Measurements from ENCODE around the gene BORCS5.
"Not testable (repeated sequence)": the region's sequence is repeated elsewhere in the genome, so short reads cannot be mapped to it uniquely, and the experiment has no call there.

The BORCS5 gene

DNA sequence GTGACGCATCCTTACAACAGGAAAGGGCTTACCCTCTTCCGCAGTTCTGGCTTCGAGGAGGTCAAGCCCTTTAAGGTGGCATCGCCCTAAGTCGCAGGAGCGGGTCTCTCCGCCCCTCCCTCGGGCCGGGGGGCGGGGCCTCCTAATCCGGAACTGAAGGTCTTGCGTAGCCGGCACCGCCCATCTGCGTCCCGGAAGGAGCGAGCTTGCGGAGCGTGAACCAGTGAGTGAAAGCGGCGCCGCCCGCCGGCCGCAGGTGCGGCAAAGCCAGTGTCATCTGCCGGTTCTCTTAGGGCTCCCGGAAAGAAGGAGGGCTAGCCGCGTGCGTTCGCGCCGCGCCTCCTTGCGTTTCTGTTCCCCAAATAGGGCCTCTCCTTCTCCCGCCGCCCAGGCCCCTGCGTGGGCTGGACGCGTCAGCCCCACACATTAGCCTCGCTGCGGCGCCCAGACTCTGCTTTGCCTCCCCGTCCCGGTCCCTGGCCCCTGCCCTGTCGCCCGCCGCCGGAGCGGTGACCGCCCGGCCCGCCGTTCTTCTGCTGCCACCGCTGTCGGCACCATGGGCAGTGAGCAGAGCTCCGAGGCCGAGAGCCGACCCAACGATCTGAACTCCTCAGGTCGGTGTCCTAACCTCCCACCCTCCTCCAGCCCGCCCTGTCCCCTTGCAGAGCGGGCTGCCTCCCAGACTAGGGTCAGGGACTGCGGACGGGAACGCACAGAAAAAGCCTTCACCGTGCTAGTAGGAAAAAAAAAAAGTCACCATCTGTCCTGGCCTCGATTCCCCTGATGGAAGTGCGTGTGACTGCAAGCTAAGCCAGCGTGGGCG, at the start of gene BORCS5:
TSS of gene BORCS5 (plus strand) at position 183 of the 823 bp plus-strand sequence. CDS start at position 557, 374 bp downstream.
- peak; percentile 96 for DNase-seq

DNA sequence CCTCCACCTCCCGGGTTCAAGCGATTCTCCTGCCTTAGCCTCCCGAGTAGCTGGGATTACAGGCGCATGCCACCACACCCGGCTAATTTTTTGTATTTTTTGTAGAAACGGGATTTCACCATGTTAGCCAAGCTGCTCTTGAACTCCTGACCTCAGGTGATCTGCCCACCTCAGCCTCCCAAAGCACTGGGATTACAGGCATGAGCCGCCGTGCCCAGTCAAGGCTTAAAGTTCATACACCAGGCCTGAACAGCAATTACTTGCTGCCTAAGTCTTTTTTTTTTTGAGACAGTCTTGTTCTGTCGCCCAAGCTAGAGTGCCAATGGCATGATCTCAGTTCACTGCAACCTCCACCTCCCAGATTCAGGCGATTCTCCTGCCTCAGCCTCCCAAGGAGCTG, 46.2 kb upstream of the BORCS5 start:
- DNase-seq, result not testable (repeated sequence)

DNA sequence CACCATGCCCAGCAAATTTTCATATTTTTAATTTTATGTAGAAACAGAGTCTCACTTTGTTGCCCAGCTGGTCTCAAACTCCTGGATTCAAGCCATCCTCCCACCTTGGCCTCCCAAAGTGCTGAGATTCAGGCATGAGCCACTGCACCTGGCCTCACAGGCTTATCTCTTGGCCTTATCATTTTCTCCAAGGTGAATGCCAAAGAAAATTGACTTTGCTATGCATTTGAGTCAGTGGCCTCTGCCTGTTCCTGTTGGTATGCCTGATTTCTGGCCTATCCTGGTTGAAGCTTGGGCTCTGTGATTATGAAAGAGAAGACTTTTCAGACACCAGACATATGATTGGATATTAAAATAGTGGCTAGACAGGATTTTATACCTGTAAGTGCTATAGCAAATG, 41.0 kb upstream of the BORCS5 start:
- DNase-seq, result no peak

DNA sequence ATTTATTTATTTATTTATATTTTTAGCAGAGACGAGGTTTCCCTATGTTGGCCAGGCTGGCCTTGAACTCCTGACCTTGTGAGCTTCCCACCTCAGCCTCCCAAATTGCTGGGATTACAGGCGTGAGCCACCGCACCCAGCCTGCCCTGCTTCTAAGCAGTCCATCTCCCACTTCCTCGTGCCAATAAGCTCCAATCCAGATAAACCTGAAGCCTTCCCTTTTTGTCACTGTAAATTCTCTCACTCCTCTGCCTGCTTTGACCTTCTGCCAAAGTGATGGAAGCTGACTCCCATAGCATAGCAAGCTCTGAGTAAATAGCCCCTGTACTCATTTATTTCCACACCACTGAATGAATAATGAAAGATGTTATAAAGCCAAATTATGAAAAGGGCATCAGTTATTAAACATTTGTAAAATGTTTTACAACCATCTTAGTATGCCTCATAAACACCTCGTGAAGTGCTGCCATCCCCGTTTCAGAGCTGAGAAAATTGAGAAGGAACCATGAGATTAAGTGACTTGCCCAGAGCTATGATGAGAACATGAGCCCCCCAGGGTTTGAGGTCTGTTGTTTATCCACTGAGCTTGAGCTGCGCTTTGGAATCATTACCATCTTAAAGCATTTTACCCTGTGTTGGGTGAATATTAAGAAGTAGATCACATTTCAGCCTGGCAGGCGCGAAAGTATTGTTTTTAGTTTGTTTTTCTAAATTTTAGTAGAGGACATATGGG, 37.3 kb upstream of the BORCS5 start:
- DNase-seq, result no peak

DNA sequence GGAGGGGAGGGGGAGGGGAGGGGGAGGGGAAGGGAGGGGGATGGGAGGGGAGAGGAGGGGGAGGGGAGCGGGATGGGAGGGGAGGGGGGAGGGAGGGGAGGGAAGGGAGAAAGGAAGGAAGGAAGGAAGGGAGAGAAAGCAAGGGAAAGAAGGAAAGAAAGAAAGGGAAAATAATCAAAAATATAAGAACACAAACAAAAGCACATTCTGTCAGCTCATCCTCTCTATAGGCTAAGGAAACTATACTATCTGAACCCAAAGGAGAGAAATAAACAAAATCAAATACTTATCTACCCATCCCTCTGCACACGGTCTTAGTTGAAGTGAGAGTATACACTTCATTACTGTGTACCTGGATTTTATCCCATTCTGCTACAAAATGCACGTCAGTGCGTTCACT, 33.8 kb upstream of the BORCS5 start:
- DNase-seq, result no peak

DNA sequence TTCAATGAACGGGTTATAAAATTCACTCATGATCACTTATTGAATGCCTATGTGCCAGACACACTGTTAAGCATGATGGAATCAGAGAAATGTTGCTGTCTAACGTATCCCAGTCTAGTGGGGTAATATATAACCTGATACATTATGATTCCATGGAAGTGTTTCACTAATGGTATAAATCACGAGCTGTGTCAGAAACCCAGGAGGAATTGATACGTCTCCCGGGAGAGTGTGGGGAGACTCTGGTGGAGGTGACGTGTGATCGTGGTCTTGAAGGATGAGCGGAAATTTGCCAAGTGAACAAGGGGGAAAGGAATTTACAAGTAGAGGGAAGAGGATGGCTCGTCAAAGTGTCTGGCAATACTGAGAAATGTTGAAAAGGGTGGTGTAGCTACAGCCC, 33.3 kb upstream of the BORCS5 start:
- DNase-seq, result no peak

DNA sequence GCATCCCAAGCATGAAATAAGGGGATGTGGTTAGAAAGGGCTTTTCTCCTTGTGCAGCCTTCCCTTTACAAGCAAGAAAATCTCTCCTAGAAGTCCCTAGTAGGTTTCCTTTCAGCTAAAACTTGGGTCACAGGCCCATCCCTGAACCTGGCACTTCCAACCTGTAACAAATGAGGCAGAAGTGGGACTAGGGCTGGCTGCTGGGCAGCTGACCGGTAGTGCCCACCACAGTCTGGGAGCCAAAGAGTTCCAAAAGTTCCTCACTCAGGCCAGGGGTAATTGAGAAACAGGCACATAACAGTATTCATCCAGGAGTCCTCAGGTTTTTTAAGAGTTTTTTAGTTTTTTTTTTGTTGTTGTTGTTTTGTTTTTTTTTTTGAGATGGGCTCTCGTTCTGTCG, 30.6 kb upstream of the BORCS5 start:
- no peak for DNase-seq

DNA sequence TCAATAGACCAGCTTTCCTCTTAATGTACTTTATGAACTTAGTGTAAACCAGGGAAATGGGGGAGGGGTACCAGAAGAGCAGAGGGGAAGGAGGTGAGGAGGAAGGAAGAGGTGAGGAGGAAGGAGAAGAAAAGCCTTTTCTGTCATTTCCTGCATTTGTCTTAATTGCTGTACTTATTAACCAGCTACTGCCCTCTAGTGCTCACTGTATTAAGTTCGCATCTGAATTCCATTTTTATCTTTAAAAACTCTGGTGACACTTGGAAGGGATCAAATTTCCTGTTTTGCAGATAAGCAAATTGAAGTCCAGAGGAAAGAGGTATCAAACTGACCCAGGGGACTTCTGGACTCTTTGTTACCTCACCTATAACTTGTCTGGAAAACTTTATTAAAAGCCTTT, 29.1 kb upstream of the BORCS5 start:
- no peak for DNase-seq

DNA sequence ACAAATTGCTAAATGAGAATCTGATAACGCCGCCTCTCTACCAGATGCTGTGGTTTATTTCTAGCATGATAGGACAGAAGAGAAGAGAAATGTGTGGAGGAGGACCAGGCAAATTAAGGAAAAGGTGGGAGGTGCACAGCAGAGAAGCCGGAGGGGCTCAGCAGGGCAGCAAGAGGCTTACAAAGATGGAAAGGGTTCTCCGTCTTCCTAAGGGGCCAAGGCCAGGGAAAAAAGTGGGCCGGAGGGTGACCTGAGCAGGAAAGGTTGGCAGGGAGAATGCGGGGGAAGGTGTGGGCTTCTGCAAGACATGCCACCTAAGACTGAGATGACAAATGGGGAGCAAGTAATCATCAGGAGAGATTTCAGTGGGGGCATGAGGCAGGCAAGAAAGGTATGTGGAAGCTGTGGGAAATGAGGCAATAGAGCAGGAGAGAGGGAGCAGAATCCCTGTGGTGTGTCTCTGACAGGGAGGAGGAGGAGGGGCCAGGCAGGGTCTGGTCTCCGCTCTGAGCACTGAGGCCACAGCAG, 25.6 kb upstream of the BORCS5 start:
- DNase-seq, result no peak

DNA sequence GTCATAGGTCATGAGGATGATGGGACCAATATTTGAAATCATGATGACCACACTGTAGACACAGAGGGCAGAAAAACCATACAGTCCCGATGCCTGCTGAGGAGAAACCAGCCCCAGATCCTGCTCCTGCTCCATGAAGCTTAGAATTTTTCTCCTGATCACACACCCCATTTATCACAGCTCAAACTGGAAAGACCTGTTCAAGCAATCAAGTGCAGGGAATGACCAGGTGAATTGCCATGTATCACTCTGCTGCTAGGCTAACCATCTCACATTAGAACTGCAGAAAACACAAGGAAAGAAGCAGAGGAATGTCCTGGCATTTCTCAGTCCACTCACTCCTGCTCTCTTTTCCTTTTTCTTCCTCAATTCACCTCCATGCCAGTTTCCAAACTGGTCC, 25.0 kb upstream of the BORCS5 start:
- DNase-seq, result no peak

DNA sequence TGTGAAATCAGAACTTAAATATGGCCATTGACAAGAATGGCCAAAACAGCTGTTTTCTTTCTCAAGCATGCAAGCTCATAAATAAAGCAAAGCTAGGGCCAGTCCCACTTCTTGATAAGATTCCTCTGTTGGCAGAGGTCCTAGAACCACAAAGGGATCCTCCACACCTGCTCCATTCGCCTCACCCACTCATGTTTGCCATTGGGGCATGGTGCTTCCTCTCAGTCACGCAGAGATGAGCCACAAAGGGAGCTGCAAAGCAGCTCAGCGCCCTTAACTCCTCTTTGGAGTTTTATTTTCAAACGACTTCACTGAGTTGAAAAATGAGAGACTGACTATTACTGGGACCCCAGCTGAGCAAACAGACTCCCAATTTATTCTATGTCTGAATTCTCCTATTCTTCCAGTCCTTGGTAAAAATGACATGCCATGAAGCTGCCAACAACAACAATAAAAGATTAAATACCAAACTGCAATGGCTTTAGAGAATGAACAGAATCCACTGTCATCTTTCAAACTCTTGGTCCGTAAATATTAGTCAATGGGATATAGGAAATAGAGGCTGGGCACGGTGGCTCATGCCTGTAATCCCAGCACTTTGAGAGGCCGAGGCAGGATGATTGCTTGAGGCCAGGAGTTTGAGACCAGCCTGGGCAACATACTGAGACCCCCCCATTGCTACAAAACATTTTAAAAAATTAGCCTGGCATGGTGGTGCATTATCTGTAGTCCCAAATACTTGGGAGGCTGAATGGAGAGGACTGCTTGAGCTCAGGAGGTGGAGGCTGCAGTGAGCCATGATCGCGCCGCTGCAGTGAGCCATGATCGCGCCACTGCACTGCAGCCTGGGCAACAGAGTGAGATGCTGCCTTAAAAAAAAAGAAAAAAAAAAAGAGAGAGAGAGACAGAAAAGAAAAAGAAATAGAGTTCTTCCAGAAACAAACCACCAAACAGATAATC, 23.2 kb upstream of the BORCS5 start:
- peak; percentile 83 for DNase-seq

DNA sequence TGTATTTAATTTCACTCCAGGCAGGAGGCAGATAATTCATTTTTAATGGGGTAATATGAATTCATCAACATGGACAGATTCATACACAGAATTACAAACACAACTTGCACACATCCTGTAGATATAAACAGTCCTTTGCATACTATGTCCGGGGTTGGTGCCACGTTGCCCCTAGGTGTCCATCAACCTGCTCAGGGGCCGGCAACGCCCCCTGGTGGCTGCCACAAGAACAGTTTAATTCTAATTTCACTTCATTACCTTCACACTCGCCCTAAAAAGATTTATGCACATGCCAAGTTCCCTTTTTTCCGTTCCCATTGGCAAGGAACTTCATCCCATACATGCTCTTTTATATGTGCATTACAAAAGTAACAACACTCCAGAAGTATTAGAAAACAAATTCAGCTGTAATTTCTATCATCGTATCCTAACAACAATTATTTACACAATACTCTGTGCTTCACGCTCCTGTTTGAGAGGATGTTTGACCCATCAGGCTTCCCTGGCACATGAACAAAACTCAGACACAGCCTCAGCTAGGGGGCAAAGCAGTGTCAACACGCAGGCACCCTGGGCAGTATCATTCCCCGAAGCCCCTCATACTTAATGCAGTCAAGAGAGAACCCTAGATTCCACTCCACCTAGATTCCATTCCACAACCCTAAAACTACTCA, 22.4 kb upstream of the BORCS5 start:
- DNase-seq, result peak; percentile 34

DNA sequence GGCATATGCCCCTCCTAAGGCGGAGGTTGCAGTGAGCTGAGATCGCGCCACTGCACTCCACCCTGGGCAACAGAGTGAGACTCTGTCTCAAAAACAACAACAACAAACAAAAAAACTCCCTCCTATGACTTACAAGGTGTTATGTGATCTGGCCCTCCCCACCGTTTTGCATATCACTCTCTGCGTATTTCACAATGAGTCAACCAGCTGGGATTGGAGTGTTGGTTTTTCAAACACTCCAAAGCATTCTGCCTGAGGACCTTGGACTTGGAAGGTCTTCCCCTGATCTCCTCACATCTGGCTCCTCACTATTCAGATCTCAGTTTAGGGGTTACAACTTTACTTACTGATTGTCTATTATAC, 20.8 kb upstream of the BORCS5 start:
- no peak for DNase-seq

DNA sequence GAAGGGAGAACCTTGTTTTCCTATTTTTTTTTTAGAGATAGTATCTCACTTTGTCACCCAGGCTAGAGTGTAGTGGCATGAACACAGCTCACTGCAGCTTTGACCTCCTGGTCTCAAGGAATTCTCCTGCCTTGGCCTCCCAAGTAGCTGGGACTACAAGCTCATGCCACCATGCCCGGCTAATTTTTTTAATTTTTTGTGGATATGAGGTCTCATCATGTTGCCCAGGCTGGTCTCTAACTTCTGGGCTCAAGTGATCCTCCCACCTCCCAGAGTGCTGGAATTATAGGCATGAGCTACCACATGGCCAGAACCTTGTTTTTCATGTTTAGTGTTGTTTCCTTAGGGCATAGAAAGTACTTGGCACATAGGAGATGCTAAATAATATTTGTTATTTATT, 20.4 kb upstream of the BORCS5 start:
- DNase-seq, result no peak

DNA sequence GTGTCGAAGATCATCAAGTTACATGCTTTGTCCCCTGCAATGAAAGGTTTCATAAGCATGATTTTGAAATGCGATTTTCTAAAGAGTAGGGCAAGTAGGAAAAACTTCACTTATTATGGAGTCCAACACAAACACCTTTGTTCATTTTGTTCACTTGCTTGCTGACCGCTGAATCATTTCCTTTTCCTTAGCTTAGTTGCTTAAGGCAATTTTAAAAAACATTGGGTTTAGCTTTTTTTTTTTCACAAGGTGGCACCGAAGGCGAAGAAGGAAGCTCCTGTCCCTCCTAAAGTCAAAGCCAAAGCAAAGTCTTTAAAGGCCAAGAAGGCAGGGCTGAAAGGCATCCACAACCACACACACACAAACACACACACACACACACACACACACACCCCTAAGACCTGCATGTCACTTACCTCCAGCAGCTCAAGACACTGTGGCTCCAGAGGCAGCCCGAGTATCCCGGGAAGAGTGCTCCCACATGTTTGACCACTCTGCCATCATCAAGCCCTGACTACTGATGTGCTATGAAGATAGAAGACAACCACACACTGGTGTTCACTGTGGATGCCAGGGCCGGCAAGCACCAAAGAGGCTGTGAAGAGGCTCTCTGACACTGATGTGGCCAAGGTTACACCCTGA, 18.2 kb upstream of the BORCS5 start:
- DNase-seq, result no peak

DNA sequence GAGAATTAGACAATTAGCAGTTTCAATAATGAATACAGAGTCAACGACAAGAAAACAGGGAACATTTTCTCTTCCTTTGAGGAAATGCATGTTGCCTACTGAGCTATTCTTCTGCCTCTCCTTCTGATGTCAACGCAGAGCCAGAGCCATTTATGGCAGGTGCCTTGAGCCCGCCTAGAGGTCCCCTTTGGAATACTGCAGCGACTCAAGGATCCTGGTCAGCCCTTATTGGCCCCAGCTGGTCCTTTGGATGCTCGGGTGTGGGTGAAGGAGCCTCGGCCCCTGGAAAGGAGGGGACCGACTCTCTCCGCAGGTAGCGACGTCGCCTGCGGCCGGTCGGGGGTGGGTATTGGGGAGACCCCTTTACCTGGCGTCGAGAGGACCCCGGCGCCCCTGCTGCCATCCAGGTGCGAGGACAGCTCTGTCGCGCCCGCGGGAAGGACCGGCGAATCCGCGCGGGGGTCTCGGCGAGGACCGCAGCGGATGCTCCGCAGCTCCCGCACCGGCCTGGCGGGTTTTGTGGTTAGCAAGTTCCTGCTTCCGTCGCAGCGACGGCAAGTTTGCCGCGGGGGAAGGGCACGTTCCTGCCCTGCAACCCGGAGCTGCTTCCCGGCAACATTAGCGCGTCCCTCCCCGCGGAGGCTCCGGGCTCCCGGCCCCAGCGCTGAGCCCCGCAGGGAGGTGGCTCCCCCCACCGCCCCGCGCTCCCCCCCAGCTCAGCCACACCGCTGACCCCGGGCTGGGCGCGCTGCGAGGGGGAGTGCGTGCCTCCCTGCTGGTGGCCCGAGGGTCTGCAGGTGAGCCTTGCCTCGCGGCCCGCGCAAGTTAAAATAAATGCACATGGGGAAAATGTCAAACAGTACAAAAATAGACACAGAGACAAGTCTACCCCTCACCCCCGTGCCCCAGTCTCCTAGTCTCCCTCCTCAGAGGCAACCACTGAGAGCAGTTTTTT, 6.9 kb upstream of the BORCS5 start, which contains the start of gene MANSC1:
TSS of gene MANSC1 (minus strand) at position 532 of the 955 bp plus-strand sequence. CDS start 6,928 bp downstream, outside the sequence.
- peak; percentile 22 for DNase-seq

DNA sequence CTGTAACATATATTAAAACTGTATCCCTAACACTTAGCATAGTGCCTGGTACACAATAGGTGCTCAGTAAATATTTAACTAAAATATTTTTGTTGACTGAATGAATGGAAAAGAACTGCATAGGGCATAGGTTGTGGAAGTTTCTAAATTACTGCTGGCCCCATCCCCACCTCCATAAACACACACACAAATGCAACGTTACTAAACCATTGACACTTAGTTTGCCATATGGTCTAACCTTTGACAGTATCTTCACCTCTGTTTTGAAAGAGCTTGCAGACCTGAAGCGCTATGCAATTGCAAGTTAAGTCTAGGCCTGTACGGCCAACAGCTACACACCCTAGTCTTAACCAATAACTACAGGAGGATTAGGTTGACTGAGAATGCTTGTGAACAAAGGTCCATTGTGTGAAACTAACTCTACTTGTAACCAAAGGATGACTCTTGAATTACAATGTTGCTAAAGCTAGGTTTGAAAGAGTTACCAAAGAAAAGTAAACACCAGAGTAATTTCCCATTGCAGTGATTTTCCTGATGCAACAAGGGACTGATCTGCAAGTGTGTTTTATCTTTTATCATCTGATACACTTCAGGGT, 5.9 kb upstream of the BORCS5 start:
- DNase-seq, result no peak

DNA sequence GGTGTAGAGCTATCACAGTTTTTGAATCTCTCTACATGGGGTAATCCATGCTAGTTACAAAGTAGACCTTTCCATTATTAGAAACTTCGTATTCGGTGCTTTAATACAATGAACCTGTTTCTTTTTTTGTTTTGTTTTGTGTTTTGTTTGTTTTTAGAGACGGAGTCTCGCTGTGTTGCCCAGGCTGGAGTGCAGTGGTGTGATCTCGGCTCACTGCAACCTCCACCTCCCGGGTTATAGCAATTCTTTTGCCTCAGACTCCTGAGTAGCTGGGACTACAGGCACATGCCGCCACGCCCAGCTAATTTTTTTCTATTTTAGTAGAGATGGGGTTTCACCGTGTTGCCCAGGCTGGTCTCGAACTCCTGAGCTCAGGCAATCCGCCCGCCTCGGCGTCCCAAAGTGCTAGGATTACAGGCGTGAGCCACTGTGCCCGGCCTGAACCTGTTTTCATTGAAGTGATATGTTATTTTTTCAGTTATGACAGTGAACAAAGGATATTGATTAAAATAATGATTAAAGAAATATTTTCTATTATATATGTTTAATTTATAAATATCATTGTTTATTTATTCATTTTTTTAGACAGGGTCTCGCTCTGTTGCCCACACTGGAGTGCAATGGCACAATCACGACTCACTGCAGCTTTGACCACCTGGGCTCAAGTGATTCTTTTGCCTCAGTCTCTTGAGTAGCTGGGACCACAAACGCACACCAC, 5.3 kb upstream of the BORCS5 start:
- not testable (repeated sequence) for DNase-seq

DNA sequence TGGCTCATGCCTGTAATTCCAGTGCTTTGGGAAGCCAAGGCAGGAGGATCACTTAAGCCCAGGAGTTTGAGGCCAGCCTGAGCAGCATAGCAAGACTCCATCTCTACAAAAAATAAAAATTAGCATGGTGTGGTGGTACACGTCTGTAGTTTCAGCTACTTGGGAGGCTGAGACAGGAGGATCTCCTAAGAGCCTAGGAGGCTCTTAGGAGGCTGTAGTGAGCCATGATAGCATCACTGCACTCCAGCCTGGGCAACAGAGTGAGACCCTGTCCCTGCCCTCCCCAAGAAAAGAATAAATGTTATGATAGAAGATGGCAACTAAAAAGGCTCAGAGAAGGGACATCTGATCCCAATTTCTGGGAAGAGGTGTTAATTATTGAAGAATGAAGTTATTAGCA, 3.6 kb upstream of the BORCS5 start:
- DNase-seq, result no peak

Data from NCI-H2107 (cell line).